Gastrocnemius medialis (tissue), 4 donors: ENCODE measurements around the gene FRG2B.
"Not testable (repeated sequence)": the region's sequence is repeated elsewhere in the genome, so short reads cannot be mapped to it uniquely, and the experiment has no call there.

ENCODE experiments used
- CTCF ChIP-seq, 5 experiments: fragments of 450-650 bp in 3 of 5; fragments of 200-600 bp in 2 of 5; sonication (generic) in 2 of 5; IDR thresholded peaks in 4 of 5; conservative IDR thresholded peaks in 1 of 5; 1 replicate in 4 of 5; 2 replicates in 1 of 5; pipeline ENCODE4 v1.5.1; 2016 to 2019; ENCODE audit warnings: antibody characterized with exemption in 5 of 5, mild to moderate bottlenecking in 3 of 5, moderate library complexity in 3 of 5
- POLR2A ChIP-seq, 2 donors: fragments of 450-650 bp; IDR thresholded peaks; one replicate each; pipeline ENCODE4 v1.6.1; 2017; ENCODE audit warnings: antibody characterized with exemption in 2 of 2, mild to moderate bottlenecking in 2 of 2, moderate library complexity in 2 of 2

DNA sequence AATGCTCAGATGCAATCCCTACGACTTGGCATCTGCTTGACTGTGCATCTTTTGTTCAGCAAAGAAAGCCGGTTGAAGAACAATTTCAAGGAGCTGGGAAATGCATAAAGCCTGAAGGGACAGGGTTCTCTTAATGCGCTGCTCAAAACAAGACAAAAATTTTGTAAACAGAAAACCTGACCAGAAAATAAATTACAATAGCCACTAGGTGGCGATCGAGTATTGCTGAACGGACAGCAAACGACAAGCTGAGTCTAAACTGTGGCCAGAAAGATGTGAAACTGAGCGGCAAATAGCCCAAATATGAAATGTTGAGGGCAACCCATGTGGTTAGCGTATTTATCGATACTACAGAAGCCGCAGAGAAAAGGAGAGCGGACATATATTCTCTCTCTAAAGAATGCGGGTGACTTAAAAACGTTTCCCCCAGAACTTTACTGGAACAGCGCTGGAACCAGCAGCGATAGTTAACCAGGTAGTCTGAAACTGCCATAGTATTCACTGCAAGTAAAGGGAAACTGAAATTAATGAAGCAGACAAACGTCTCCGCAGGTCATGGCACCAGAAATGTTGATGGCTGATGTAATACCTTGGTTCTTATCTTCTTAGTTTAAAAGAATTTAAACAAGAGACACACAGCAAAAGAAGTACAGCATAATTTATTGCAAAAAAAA lies 20.6 kb upstream of the FRG2B start:
- TF ChIP-seq CTCF (IDR thresholded peaks at IDR 0.05 in 4 of 5, conservative IDR thresholded peaks at IDR 0.05 in 1 of 5): peak in 1 of 5 experiments; percentile 37
- TF ChIP-seq POLR2A (IDR thresholded peaks at IDR 0.05): not testable (repeated sequence)
